Measurements from ENCODE around the gene KCNN3.
"Not testable (repeated sequence)": the region's sequence is repeated elsewhere in the genome, so short reads cannot be mapped to it uniquely, and the experiment has no call there.

The KCNN3 gene

DNA sequence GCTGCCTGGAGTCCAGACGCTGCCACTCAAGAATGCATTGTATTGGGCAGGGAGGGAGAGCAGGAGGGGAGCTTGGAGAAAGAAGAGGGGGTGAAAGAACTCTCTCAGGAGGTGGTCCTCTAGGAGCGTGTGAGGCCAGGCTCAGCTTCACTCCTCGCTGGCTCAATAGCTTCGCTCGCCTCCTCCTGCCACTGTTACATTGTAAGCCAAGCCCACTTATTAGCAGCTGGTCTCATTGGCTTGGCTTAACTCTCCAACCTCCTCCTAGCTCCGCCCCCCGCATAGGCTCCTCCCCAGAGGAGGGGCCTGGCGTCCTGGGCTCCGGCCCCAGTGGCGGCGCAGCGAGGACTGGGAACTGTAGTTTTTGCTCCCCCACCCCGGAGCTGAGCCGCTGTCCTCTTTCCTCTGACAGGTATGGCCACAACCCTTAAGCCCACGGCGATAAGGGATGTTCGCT, at the start of gene KCNN3:
Gene KCNN3, minus strand, starts transcription at position 167 of the 457 bp plus-strand sequence. CDS start 317 bp downstream, outside the sequence.
- peak; percentile 23 to 72 for DNase-seq (ENCODE audit: low read depth in 2 of 2)

DNA sequence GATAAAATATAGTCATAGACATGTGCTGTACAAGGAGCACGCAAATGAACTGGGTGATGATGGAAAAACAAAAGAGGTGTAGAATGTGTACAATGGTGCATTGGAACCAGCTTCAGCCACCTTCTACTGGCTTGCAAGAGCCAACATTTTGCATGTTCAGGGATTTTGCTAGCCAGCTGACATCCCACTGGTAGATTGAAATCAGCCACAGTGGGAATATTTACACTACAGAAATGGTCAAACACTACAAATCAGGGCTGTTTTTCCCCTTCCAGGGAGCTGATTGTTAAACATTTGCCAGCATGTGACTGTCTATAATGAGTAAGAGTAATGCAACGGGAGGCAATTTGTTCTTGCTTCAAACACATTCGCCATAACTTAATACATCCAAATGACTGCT, 43.2 kb upstream of the KCNN3 start:
- DNase-seq (ENCODE audit: low read depth in 2 of 2): no peak

DNA sequence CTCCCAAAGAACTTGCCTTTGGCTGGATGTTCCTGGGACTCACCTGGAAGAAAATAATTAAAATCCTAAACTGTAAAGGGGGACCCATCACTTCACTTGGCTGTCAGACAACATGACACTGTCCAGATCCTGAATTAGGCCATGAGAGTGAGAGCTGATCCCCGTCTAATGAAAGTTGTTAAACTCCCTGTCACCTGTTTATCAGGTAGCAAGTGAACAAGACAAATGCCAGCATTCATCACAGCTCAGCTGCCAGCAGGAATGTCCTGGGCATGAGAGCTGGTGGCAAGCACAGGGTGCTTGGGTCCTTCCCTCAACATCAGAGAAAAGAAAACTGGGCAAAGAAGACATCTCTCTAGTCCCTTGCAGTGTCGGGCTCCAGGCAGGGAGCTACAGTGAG, 42.7 kb upstream of the KCNN3 start:
- DNase-seq (ENCODE audit: low read depth in 2 of 2): no peak

- no peak for DNase-seq (ENCODE audit: low read depth in 2 of 2)
These were observed 41.8 kb upstream of the KCNN3 start for GRCh38 chr1:154911691-154912550.

- DNase-seq (ENCODE audit: low read depth in 2 of 2): no peak
These were observed 40.8 kb upstream of the KCNN3 start for GRCh38 chr1:154910851-154911250.

DNA sequence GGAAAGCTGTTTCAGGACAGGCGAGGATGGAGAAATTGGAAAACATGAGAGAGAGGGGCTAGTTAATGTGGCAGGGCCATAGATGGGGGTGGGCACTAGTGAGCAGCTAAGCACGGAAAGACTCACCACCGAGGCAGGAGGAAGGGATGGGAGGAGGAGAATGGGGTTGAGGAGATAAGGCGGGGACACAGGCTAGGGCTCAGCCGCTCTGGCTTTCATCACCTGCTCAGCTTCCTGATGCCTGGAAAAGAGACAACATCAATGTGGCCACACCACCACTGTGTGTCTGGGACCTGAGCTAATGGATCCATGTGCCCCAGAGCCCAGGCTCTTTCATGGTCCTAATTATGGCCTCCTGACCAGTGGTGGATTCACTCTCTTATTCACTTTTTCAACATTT, 38.9 kb upstream of the KCNN3 start:
- no peak for DNase-seq (ENCODE audit: low read depth in 2 of 2)

DNA sequence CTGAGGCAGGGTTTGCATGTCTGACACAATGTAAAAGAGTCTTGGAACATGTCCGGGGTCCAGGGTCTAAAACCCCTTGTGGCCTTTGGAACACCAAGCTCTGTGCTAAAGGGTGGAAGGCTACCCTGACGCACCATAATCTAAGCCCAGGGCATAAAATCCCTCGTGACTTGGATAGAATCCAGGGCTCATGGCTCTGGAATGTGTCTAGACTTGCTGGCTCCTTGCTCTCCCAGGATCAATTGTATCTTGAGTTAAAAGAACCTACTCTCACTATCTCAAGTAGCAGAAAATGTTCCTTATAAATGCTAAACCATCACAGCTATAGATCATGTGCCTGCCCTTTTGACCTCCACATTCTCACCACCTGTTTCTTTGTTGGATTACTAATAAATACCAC, 38.0 kb upstream of the KCNN3 start:
- not testable (repeated sequence) for DNase-seq (ENCODE audit: low read depth in 2 of 2)

DNA sequence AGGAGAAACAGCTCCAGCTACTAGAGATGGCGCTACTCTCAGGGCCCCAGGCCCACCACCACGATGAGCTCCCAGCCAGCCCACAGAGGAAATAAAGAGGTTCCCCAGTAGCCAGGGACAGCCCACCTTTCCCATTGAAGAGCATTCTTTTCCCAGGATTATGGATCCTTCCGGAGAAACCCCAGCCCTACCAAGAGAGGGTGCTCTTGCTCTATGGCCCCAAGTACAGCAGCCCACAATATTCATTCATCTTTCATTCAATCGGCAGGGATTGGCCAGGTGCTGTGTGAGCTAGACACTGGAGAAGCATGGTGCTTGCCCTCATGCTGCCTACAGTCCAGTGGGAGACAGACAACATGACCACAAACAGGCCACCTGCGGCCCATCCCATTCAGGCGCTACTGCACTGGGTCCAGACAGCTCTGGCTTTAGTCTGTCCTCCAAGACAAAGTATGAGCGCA, 36.6 kb upstream of the KCNN3 start:
- no peak for DNase-seq (ENCODE audit: low read depth in 2 of 2)

- no peak for DNase-seq (ENCODE audit: low read depth in 2 of 2)
These were observed 33.0 kb upstream of the KCNN3 start for GRCh38 chr1:154902938-154903566.

- DNase-seq (ENCODE audit: low read depth in 2 of 2): no peak
These were observed 31.5 kb upstream of the KCNN3 start for GRCh38 chr1:154901591-154901990.

GRCh38 chr1:154899041-154899440, 29.0 kb upstream of the KCNN3 start:
- DNase-seq (ENCODE audit: low read depth in 2 of 2): no peak

GRCh38 chr1:154896771-154897286, 26.7 kb upstream of the KCNN3 start:
- DNase-seq (ENCODE audit: low read depth in 2 of 2): no peak

DNA sequence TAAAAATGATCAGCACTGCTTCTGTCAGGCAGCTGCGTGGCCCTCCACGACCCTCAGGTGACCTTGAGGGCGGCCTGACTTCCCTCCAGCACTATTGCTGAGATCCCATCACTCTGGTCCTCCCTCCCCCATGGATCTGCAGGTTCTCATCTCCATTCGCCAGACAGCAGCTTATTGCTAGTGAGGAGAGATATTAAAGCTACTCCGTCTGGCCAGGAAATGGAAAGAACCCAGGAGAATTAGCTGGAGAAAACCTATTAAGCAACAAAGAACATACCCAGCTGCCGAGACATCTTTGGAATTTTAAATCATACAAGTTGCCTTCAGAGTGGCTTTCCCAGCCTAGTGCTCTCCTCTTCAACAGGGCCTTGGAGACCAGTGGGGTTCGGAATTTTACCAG, 25.7 kb upstream of the KCNN3 start:
- no peak for DNase-seq (ENCODE audit: low read depth in 2 of 2)

- no peak for DNase-seq (ENCODE audit: low read depth in 2 of 2)
These were observed 21.4 kb upstream of the KCNN3 start for GRCh38 chr1:154891452-154891851.

DNA sequence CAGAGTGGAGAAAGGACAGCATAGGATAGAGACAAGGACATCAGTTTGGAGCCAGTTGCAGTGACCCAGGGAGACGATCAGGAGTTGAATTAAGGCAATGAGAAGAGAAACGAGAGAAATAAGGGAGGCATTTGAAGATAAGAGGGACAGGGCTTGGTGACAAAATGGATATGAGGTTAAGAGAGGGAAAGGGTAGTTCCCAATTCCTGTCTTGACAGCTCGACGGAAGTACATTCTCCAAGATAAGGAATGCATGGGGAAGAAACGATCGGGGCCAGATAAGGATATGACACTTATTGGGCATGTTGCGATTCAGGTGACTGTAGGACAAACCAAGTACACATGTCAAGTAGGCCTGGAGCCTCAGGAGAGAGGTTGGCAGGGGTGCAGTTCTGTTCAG, 18.7 kb upstream of the KCNN3 start:
- no peak for DNase-seq (ENCODE audit: low read depth in 2 of 2)

DNA sequence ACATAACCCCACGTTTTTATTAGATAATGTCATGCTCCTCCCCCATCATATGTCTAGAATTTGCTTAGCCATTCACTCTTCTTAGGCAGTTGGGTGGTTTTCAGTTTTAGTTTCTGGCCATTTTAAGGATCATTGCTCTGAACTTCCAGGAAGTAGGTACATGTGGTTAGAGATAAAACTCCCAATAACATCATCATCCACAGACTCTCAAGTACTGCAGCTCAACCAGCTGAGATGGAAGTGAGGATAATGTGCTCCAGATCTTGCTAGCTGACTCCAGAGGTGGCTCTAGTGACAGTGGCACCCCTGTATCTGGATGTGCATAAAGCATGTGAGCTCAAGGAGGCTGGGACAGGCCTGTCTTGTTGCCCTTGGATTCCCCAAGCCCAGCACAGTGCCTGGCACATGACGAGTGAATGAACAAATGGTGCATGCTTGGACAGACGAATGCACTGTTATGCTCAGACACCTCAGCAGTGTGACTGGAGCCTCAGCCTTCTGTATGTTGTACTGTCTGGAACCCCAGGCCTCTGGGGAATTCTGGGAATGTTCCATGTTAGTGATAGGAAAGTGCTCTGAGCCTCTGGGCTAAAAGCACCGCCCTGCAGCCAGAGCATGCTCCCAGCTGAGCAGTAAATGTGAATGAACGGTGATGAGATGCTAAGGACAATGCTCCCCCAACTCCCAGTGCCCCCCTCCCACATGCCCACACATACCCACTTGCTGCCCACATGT, 16.4 kb upstream of the KCNN3 start:
- DNase-seq (ENCODE audit: low read depth in 2 of 2): no peak

DNA sequence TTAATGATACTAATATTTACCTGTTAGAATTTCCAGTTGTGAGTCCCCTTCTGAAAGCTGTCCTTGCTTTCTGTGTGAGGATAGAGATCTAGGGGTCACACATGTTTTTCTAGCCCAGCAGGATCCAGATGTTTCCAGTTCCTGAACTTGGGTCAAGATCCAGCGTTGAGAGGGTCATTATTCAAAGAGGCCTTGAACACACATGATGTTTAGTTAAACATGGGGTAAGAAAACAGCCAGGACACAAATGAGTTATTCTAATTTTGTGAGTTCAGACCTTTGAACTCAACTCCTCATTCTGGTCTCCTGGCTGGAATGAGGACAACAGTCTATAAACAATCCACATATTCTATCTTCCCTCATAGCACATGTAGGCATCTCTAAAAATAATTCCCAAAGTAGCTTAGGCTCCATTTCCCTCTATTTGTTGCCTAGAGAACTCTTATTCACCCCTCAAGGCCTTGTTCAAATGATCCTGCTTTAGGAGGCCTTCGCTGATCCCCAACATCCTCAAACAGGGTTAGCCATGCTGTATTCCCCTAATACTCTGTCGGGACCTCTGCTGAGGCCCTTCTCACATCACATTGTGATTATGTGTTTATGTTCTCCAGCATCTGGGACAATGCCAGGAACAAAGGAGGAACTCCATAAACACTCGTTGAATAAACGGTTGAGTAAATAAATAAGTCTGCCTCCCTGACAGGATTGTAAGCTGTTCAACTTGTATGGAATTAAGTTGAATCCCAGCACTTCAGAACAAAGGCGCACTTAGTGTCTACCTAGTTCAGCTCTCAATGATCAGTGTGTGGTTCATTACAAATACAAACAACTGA, 15.0 kb upstream of the KCNN3 start:
- no peak for DNase-seq (ENCODE audit: low read depth in 2 of 2)

DNA sequence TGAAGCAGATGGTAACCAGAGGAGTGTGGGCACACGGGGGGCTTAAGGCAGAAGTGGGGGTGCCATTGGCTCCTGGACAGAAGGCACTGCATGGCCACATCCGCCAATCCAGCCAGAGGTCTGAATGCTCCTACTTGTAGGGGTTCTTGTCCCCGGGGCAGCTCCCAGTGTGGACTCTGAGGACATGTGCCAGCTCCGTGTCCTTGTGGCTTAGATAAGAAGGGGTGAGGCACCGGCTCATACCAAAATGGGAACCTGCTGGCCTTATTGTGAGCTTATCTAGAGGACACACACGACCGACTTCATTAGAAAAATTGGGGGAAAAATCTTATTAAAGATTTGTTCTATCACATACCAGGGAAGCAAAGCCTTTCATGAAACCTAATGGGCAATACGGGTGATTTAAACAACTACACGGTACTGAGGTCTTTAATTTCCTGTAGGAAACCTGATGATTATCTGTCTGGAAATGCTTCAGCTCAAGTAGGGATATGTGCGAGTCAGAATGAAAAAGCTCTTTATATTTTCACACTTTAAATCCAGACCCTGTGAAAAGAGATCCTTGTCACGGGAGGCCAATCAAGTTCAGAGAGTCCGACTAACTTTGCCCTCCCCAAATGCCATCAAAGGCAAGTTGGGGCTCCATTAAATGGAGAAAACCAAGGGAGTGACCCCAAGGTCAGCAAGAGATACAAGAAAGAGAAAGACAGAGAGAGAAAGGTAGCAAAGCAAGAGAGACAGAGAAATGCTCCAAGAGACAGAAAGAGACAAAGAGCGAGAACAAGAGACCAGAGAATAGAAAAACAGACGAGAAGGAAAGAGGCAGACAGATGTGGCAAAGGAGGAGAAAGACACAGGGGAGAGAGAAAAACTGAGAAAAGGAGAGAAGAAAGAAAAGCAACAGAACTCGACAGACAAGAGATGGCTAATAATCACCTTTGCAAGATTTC, 14.1 kb upstream of the KCNN3 start:
- no peak for DNase-seq (ENCODE audit: low read depth in 2 of 2)

DNA sequence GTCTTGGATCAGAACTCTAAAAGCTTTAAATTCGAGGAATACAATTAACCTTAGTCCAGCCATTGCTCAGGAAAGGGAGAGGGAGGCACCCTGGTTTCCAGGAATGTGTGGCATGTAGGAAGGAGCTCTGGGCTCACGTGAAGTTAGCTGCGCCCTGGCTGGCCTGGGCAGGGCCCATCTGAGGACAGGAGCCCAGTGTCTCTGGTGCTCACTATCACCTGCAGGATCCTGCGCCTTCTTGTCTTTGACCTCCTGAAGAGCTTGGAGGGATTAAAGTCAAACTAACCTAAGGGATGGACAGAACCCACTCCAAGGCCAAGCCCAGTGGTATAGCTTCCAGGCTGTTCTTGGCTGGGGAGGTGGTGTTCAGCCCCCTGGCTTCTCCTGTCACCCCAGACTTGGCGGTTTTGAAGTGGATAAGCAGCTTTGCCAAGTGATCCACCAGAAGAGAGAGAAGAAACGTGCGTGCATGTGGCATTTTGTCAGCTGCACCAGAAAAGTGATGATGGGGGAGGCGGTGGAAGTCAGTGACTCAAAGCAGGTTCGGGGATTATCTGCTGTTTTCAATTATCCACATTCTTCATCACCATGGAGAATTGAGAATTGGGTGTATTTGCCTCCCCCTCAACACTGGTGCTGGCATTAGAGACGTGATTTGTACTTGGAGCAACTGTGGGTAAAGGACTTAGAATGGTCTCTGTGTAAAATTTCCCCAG, 11.9 kb upstream of the KCNN3 start:
- DNase-seq (ENCODE audit: low read depth in 2 of 2): no peak

Data from stimulated activated CD4-positive, alpha-beta T cell treated with anti-CD3 and anti-CD28 coated beads, Interleukin-1b, Interleukin-23, amount 100 ng/mL, for 1 hour (primary cell).